H9 (cell line): Measurements from ENCODE around the gene MALT1. TPM values are rescaled to one million over a fixed set of nuclear protein-coding genes. Genes with fewer than 3 reads are reported as not detected.

Experiments used
- DNase-seq: peaks from one replicate; pipeline ENCODE4 v3.0.0-alpha.2; 2017
- H2AFZ ChIP-seq: one replicate; pipeline ENCODE4 v1.6.1; 2013; ENCODE audit warnings: mild to moderate bottlenecking, low read length, control low read depth, moderate library complexity
- H2AK5ac ChIP-seq: 2 replicates; pipeline ENCODE4 v1.6.1; 2013; ENCODE audit warnings: low read length, control low read depth, mixed read lengths; ENCODE audit not compliant: insufficient read length
- H2BK120ac ChIP-seq: one replicate; pipeline ENCODE4 v1.6.1; 2013; ENCODE audit warnings: low read depth, mild to moderate bottlenecking, low read length, control low read depth, inconsistent platforms; ENCODE audit not compliant: poor library complexity, severe bottlenecking
- H2BK12ac ChIP-seq: 2 replicates; pipeline ENCODE4 v1.6.1; 2013; ENCODE audit warnings: low read length, control low read depth, mixed read lengths, low read depth; ENCODE audit not compliant: insufficient read length
- H2BK15ac ChIP-seq: 2 replicates; pipeline ENCODE4 v1.6.1; 2013; ENCODE audit warnings: low read depth, low read length, control low read depth
- H2BK20ac ChIP-seq: one replicate; pipeline ENCODE4 v1.6.1; 2013; ENCODE audit warnings: low read depth, mild to moderate bottlenecking, low read length, control low read depth, inconsistent platforms; ENCODE audit not compliant: poor library complexity, severe bottlenecking
- H2BK5ac ChIP-seq: 2 replicates; pipeline ENCODE4 v1.6.1; 2013; ENCODE audit warnings: low read length, control low read depth, mixed read lengths; ENCODE audit not compliant: insufficient read length
- H3K14ac ChIP-seq: 2 replicates; pipeline ENCODE4 v1.6.1; 2013; ENCODE audit warnings: low read length, control low read depth; ENCODE audit not compliant: insufficient read depth
- H3K18ac ChIP-seq: 2 replicates; pipeline ENCODE4 v1.6.1; 2013; ENCODE audit warnings: low read depth, mild to moderate bottlenecking, mixed read lengths, low read length, control low read depth; ENCODE audit not compliant: insufficient read length
- H3K23ac ChIP-seq: 2 replicates; pipeline ENCODE4 v1.6.1; 2013; ENCODE audit warnings: low read length, control low read depth, mixed read lengths, low read depth; ENCODE audit not compliant: insufficient read length
- H3K23me2 ChIP-seq: 2 replicates; pipeline ENCODE4 v1.6.1; 2013; ENCODE audit warnings: low read depth, mild to moderate bottlenecking, mixed read lengths, low read length, control low read depth; ENCODE audit not compliant: insufficient read length, poor library complexity, severe bottlenecking
- H3K27ac ChIP-seq: 2 replicates; pipeline ENCODE4 v1.5.1; 2013; ENCODE audit warnings: low read length, control low read depth, mixed read lengths, low read depth; ENCODE audit not compliant: insufficient read length
- H3K27me3 ChIP-seq: 2 replicates; pipeline ENCODE4 v1.6.1; 2013; ENCODE audit warnings: low read length, control low read depth, inconsistent platforms; ENCODE audit not compliant: insufficient read depth
- H3K4ac ChIP-seq: 2 replicates; pipeline ENCODE4 v1.6.1; 2013; ENCODE audit warnings: low read depth, mild to moderate bottlenecking, control low read depth, inconsistent platforms, low read length, moderate library complexity
- H3K4me1 ChIP-seq: 2 replicates; pipeline ENCODE4 v1.6.1; 2013; ENCODE audit warnings: low read length, control low read depth, inconsistent platforms; ENCODE audit not compliant: insufficient read depth
- H3K4me2 ChIP-seq: 2 replicates; pipeline ENCODE4 v1.6.1; 2013; ENCODE audit warnings: low read length, control low read depth, mixed read lengths; ENCODE audit not compliant: insufficient read length, insufficient read depth
- H3K56ac ChIP-seq: 2 replicates; pipeline ENCODE4 v1.6.1; 2013; ENCODE audit warnings: low read depth, mild to moderate bottlenecking, mixed read lengths, low read length, control low read depth; ENCODE audit not compliant: insufficient read length
- H3K79me1 ChIP-seq: 2 replicates; pipeline ENCODE4 v1.6.1; 2013; ENCODE audit warnings: low read depth, mild to moderate bottlenecking, moderate library complexity, low read length, control low read depth, inconsistent platforms; ENCODE audit not compliant: insufficient read depth, poor library complexity, severe bottlenecking
- H3K79me2 ChIP-seq: 2 replicates; pipeline ENCODE4 v1.6.1; 2013; ENCODE audit warnings: low read length, control low read depth, inconsistent platforms; ENCODE audit not compliant: insufficient read depth
- H3K9ac ChIP-seq: 2 replicates; pipeline ENCODE4 v1.6.1; 2013; ENCODE audit warnings: low read length, control low read depth, mixed read lengths; ENCODE audit not compliant: insufficient read length; ENCODE audit errors: extremely low read depth
- H3K9me3 ChIP-seq: one replicate; pipeline ENCODE4 v1.6.1; 2013; ENCODE audit warnings: low read depth, low read length, inconsistent platforms; ENCODE audit not compliant: control insufficient read depth
- H3T11ph ChIP-seq: one replicate; pipeline ENCODE4 v1.6.1; 2013; ENCODE audit warnings: mild to moderate bottlenecking, low read length, control low read depth, inconsistent platforms
- H4K20me1 ChIP-seq: one replicate; pipeline ENCODE4 v1.6.1; 2013; ENCODE audit not compliant: control insufficient read depth, insufficient read length, insufficient read depth
- H4K5ac ChIP-seq: 2 replicates; pipeline ENCODE4 v1.6.1; 2013; ENCODE audit warnings: low read depth, mild to moderate bottlenecking, mixed read lengths, low read length, control low read depth; ENCODE audit not compliant: insufficient read length
- H4K8ac ChIP-seq: replicated peaks from 2 replicates; pipeline ENCODE4 v1.6.1; 2013; ENCODE audit warnings: low read length, control low read depth, mixed read lengths, low read depth; ENCODE audit not compliant: insufficient read length
- H4K91ac ChIP-seq: 2 replicates; pipeline ENCODE4 v1.6.1; 2013; ENCODE audit warnings: low read depth, mild to moderate bottlenecking, moderate library complexity, mixed read lengths, low read length, control low read depth; ENCODE audit not compliant: insufficient read length
- H3K27ac Mint-ChIP-seq, 3 experiments: 2 replicates in 2 of 3; 3 replicates in 1 of 3; pipeline ENCODE4 v1.8.0; 2020 to 2021; ENCODE audit warnings: mixed read lengths in 3 of 3, mild to moderate bottlenecking in 1 of 3, moderate library complexity in 1 of 3
- H3K27me3 Mint-ChIP-seq: 2 replicates; pipeline ENCODE4 v1.8.0; 2021; ENCODE audit warnings: low read depth, mild to moderate bottlenecking, moderate library complexity, mixed read lengths
- H3K36me3 Mint-ChIP-seq, 3 experiments: 2 replicates in 2 of 3; 3 replicates in 1 of 3; pipeline ENCODE4 v1.8.0; 2020 to 2021; ENCODE audit warnings: low read depth in 3 of 3, mixed read lengths in 3 of 3; ENCODE audit not compliant: insufficient read depth in 1 of 3
- H3K4me1 Mint-ChIP-seq, 2 experiments: 2 replicates each; pipeline ENCODE4 v1.8.0; 2020; ENCODE audit warnings: mixed read lengths in 2 of 2
- H3K4me3 Mint-ChIP-seq, 2 experiments: 2 replicates in 1 of 2; 3 replicates in 1 of 2; pipeline ENCODE4 v1.8.0; 2020 to 2021; ENCODE audit warnings: mild to moderate bottlenecking in 2 of 2, mixed read lengths in 2 of 2, moderate library complexity in 1 of 2
- H3K9me3 Mint-ChIP-seq, 2 experiments: 2 replicates in 1 of 2; 3 replicates in 1 of 2; pipeline ENCODE4 v1.8.0; 2020; ENCODE audit warnings: mild to moderate bottlenecking in 2 of 2, mixed read lengths in 2 of 2, moderate library complexity in 1 of 2
- WGBS: extraction: QIAGEN DNeasy Blood & Tissue Kit; methylation state at CpG from one replicate; pipeline ENCODE4 v1.1.7; 2013; ENCODE audit warnings: missing lambda C conversion rate, low lambda C conversion rate, mixed read lengths; ENCODE audit not compliant: insufficient read length; ENCODE audit errors: extremely low coverage; 5-methylcytosine and 5-hydroxymethylcytosine counted together
- total RNA-seq: library from RNA; stranded (reverse); gene quantifications from 2 replicates; pipeline ENCODE4 v1.2.1, GENCODE V29; 2021
- TF ChIP-seq, protein P1 (sequence below): fragments of 200-600 bp; sonication (generic); conservative IDR thresholded peaks from 3 replicates; pipeline ENCODE4 v1.8.0; 2021; ENCODE audit warnings: antibody characterized with exemption, mild to moderate bottlenecking

The MALT1 gene
- total RNA-seq, 1 experiment from 2014 or later: 18.1 TPM

GRCh38 chr18:58802959-58803358 lies 131.7 kb downstream of the MALT1 start:
- no CpG with 5 or more reads among the region's 5 CpGs for whole genome bisulfite sequencing
- H3K56ac ChIP-seq: no peak overlapping the region
- no peak overlapping the region for H3K4me2 ChIP-seq
- no peak overlapping the region for H3T11ph ChIP-seq
- no peaks in the 10 kb centered on the region for H3K27me3 Mint-ChIP-seq
- H2BK120ac ChIP-seq: no peak overlapping the region
- H3K23me2 ChIP-seq: no peaks in the 10 kb centered on the region
- H3K9me3 ChIP-seq: no peaks in the 10 kb centered on the region
- no peak overlapping the region for H4K91ac ChIP-seq
- no peak overlapping the region for H2BK12ac ChIP-seq
- no peaks in the 10 kb centered on the region; the same call in 1 of the 2 replicates for H3K79me2 ChIP-seq
- no peak overlapping the region for H3K27ac ChIP-seq
- no peak overlapping the region for H2BK5ac ChIP-seq
- no peaks in the 10 kb centered on the region for H3K27me3 ChIP-seq
- H2BK15ac ChIP-seq: no peak overlapping the region
- no peak for DNase-seq
- no peak overlapping the region for H3K14ac ChIP-seq
- TF ChIP-seq, protein P1, sequence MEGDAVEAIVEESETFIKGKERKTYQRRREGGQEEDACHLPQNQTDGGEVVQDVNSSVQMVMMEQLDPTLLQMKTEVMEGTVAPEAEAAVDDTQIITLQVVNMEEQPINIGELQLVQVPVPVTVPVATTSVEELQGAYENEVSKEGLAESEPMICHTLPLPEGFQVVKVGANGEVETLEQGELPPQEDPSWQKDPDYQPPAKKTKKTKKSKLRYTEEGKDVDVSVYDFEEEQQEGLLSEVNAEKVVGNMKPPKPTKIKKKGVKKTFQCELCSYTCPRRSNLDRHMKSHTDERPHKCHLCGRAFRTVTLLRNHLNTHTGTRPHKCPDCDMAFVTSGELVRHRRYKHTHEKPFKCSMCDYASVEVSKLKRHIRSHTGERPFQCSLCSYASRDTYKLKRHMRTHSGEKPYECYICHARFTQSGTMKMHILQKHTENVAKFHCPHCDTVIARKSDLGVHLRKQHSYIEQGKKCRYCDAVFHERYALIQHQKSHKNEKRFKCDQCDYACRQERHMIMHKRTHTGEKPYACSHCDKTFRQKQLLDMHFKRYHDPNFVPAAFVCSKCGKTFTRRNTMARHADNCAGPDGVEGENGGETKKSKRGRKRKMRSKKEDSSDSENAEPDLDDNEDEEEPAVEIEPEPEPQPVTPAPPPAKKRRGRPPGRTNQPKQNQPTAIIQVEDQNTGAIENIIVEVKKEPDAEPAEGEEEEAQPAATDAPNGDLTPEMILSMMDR: no peak
- no peak overlapping the region for H2AK5ac ChIP-seq
- H3K4me3 Mint-ChIP-seq: no peak overlapping the region
- no peaks in the 10 kb centered on the region for H4K20me1 ChIP-seq
- H3K36me3 Mint-ChIP-seq: peaks cover 0 to 8% (median 0%) of the 10 kb centered on the region in 3 experiments; a peak in 4 of 7 replicates
- H4K5ac ChIP-seq: no peak overlapping the region
- H3K79me1 ChIP-seq: no peaks in the 10 kb centered on the region
- H4K8ac ChIP-seq: no peak overlapping the region
- H3K4me1 Mint-ChIP-seq: peaks cover 33 to 42% of the 10 kb centered on the region in 2 experiments
- H3K4me1 ChIP-seq: peaks cover 3% of the 10 kb centered on the region; the same call in 1 of the 2 replicates
- H2BK20ac ChIP-seq: no peak overlapping the region
- H3K4ac ChIP-seq: no peak overlapping the region
- H3K9me3 Mint-ChIP-seq: peaks cover 3 to 14% of the 10 kb centered on the region in 2 experiments; a peak in 4 of 5 replicates
- no peak overlapping the region for H3K23ac ChIP-seq
- H3K27ac Mint-ChIP-seq: no peak overlapping the region; a peak in 2 of 7 replicates
- no peak overlapping the region for H2AFZ ChIP-seq
- H3K18ac ChIP-seq: no peak overlapping the region
- H3K9ac ChIP-seq: no peak overlapping the region
